H1 (cell line): ENCODE data around the gene AMOTL2. TPM values are rescaled to one million over a fixed set of nuclear protein-coding genes. Genes with fewer than 3 reads are reported as not detected.

Source experiments
- CTCF ChIA-PET: fragments of 300-600 bp; sonication (Branson Sonifier 250); formaldehyde crosslinking; loops from one replicate; lab custom pipeline; 2021; ENCODE audit not compliant: partially characterized antibody; lab: Charles Lee
- POLR2A ChIA-PET: fragments of 300-600 bp; sonication (Branson Sonifier 250); formaldehyde crosslinking; loops from one replicate; lab custom pipeline; 2021; ENCODE audit warnings: inconsistent platforms; ENCODE audit not compliant: partially characterized antibody; lab: Charles Lee
- DNase-seq, 2 experiments: peaks; one replicate each; pipeline versions ENCODE4 v3.0.0 to v3.0.0-alpha.2; 2010 to 2022; ENCODE audit warnings: low spot score in 2 of 2, low read depth in 1 of 2, mixed read lengths in 1 of 2
- FAIRE-seq: peaks from 2 replicates; lab custom pipeline; 2011; peaks lifted over from hg19 to GRCh38; lab: Jason Lieb, UNC
- H2AFZ ChIP-seq: 2 replicates; pipeline ENCODE4 v1.8.1; 2012; ENCODE audit warnings: low read length, inconsistent platforms
- H2AK5ac ChIP-seq: 2 replicates; pipeline ENCODE4 v1.6.1; 2013; ENCODE audit warnings: low read depth, low read length
- H2BK120ac ChIP-seq: replicated peaks from 2 replicates; pipeline ENCODE3; 2013; ENCODE audit warnings: low read depth, low read length, inconsistent platforms
- H2BK12ac ChIP-seq: 2 replicates; pipeline ENCODE4 v1.6.1; 2013; ENCODE audit warnings: low read depth, low read length
- H2BK15ac ChIP-seq: 2 replicates; pipeline ENCODE4 v1.6.1; 2013; ENCODE audit warnings: low read length
- H2BK20ac ChIP-seq: 2 replicates; pipeline ENCODE4 v1.6.1; 2013; ENCODE audit warnings: low read length
- H2BK5ac ChIP-seq: 2 replicates; pipeline ENCODE4 v1.6.1; 2013; ENCODE audit warnings: low read depth, low read length
- H3K14ac ChIP-seq: 2 replicates; pipeline ENCODE4 v1.6.1; 2013; ENCODE audit warnings: inconsistent platforms; ENCODE audit not compliant: insufficient read length
- H3K18ac ChIP-seq: 2 replicates; pipeline ENCODE4 v1.6.1; 2013; ENCODE audit warnings: low read length; ENCODE audit errors: extremely low read depth
- H3K23ac ChIP-seq: 2 replicates; pipeline ENCODE4 v1.6.1; 2013; ENCODE audit warnings: inconsistent platforms; ENCODE audit not compliant: insufficient read length
- H3K23me2 ChIP-seq: 2 replicates; pipeline ENCODE4 v1.6.1; 2013; ENCODE audit warnings: low read depth, low read length
- H3K27ac ChIP-seq: 2 replicates; pipeline ENCODE4 v1.6.1; 2011; ENCODE audit warnings: low read depth, low read length, inconsistent platforms
- H3K27me3 ChIP-seq, 4 experiments: replicated peaks in 1 of 4; 1 replicate in 1 of 4; 2 replicates in 3 of 4; pipeline versions ENCODE4 v1.6.1 to v1.8.1; 2011 to 2013; ENCODE audit warnings: low read length in 3 of 4, mild to moderate bottlenecking in 3 of 4, inconsistent platforms in 2 of 4, mixed read lengths in 2 of 4, moderate library complexity in 1 of 4; ENCODE audit not compliant: control insufficient read depth in 3 of 4, insufficient read depth in 3 of 4; ENCODE audit errors: extremely low read depth in 1 of 4
- H3K36me3 ChIP-seq, 4 experiments: 2 replicates each; pipeline versions ENCODE4 v1.6.1 to v1.8.1; 2011 to 2013; ENCODE audit warnings: mild to moderate bottlenecking in 4 of 4, low read length in 3 of 4, moderate library complexity in 2 of 4, control low read depth in 1 of 4, inconsistent platforms in 1 of 4; ENCODE audit not compliant: insufficient read depth in 4 of 4, control insufficient read depth in 2 of 4
- H3K4ac ChIP-seq: replicated peaks from 2 replicates; pipeline ENCODE3; 2013; ENCODE audit warnings: low read length, low read depth, mixed read lengths, inconsistent platforms; ENCODE audit not compliant: insufficient read length
- H3K4me1 ChIP-seq, 4 experiments: replicated peaks in 1 of 4; 1 replicate in 1 of 4; 2 replicates in 3 of 4; pipeline versions ENCODE4 v1.6.1 to v1.8.1; 2011 to 2013; ENCODE audit warnings: low read length in 3 of 4, inconsistent platforms in 2 of 4, mixed read lengths in 1 of 4; ENCODE audit not compliant: insufficient read depth in 4 of 4, control insufficient read depth in 3 of 4
- H3K4me2 ChIP-seq, 2 experiments: 2 replicates each; pipeline versions ENCODE4 v1.6.1 to v1.8.1; 2011 to 2013; ENCODE audit warnings: low read depth in 2 of 2, low read length in 2 of 2, control low read depth in 1 of 2, inconsistent platforms in 1 of 2, mild to moderate bottlenecking in 1 of 2; ENCODE audit not compliant: insufficient read depth in 1 of 2
- H3K4me3 ChIP-seq, 4 experiments: fragments of 200-600, 300-600 bp in 1 of 4; sonication (generic), shearing (Covaris generic), sonication (Bioruptor Twin) in 1 of 4; 2 replicates each; pipeline versions ENCODE4 v1.5.1 to v1.8.1; 2011 to 2016; ENCODE audit warnings: low read length in 4 of 4, low read depth in 3 of 4, control low read depth in 2 of 4, inconsistent platforms in 2 of 4, mild to moderate bottlenecking in 2 of 4, mixed read lengths in 1 of 4, moderate library complexity in 1 of 4; ENCODE audit not compliant: insufficient read depth in 2 of 4; ENCODE audit errors: extremely low read depth in 1 of 4
- H3K56ac ChIP-seq: replicated peaks from 2 replicates; pipeline ENCODE3; 2013; ENCODE audit warnings: low read depth, mild to moderate bottlenecking, mixed read lengths, low read length, inconsistent platforms; ENCODE audit not compliant: insufficient read length
- H3K79me1 ChIP-seq: 2 replicates; pipeline ENCODE4 v1.6.1; 2013; ENCODE audit warnings: low read depth, low read length, control low read depth
- H3K79me2 ChIP-seq, 2 experiments: 2 replicates each; pipeline versions ENCODE4 v1.6.1 to v1.8.1; 2012 to 2013; ENCODE audit warnings: low read length in 2 of 2, mild to moderate bottlenecking in 2 of 2, inconsistent platforms in 1 of 2; ENCODE audit not compliant: insufficient read depth in 2 of 2, control insufficient read depth in 1 of 2
- H3K9ac ChIP-seq, 4 experiments: replicated peaks in 1 of 4; 1 replicate in 1 of 4; 2 replicates in 3 of 4; pipeline versions ENCODE4 v1.6.1 to v1.8.1; 2011 to 2013; ENCODE audit warnings: low read depth in 3 of 4, low read length in 3 of 4, control low read depth in 2 of 4, mild to moderate bottlenecking in 2 of 4, moderate library complexity in 2 of 4, inconsistent platforms in 1 of 4; ENCODE audit errors: extremely low read depth in 1 of 4
- H3K9me3 ChIP-seq, 2 experiments: 2 replicates each; pipeline versions ENCODE4 v1.6.1 to v1.8.1; 2012 to 2013; ENCODE audit warnings: mild to moderate bottlenecking in 2 of 2, moderate library complexity in 2 of 2, control low read depth in 1 of 2, inconsistent platforms in 1 of 2, low read depth in 1 of 2, low read length in 1 of 2, mixed read lengths in 1 of 2; ENCODE audit not compliant: insufficient read depth in 2 of 2
- H4K20me1 ChIP-seq, 2 experiments: replicated peaks in 1 of 2; 2 replicates each; pipeline versions ENCODE3 to v1.8.1; 2011 to 2013; ENCODE audit warnings: inconsistent platforms in 2 of 2, low read length in 2 of 2, mild to moderate bottlenecking in 1 of 2; ENCODE audit not compliant: insufficient read depth in 2 of 2, control insufficient read depth in 1 of 2
- H4K5ac ChIP-seq: 2 replicates; pipeline ENCODE4 v1.6.1; 2013; ENCODE audit warnings: low read length, low read depth, mixed read lengths, inconsistent platforms; ENCODE audit not compliant: insufficient read length
- H4K8ac ChIP-seq: 2 replicates; pipeline ENCODE4 v1.8.0; 2013; ENCODE audit warnings: mild to moderate bottlenecking, moderate library complexity, low read length, inconsistent platforms; ENCODE audit not compliant: insufficient read depth; ENCODE audit errors: extremely low read depth
- H4K91ac ChIP-seq: replicated peaks from 2 replicates; pipeline ENCODE3; 2013; ENCODE audit warnings: low read length, mixed read lengths, inconsistent platforms; ENCODE audit not compliant: insufficient read length
- KDM1A ChIP-seq: fragments of 200-600, 300-600 bp; sonication (generic); IDR thresholded peaks from 2 replicates; pipeline ENCODE4 v1.7.1; 2016; ENCODE audit warnings: mild to moderate bottlenecking, low read length, borderline replicate concordance
- POLR2AphosphoS5 ChIP-seq: IDR thresholded peaks from 2 replicates; pipeline ENCODE4 v1.6.1; 2011; ENCODE audit warnings: low read depth, low read length
- SIX5 ChIP-seq: IDR thresholded peaks from 2 replicates; pipeline ENCODE4 v1.6.1; 2011; ENCODE audit warnings: mild to moderate bottlenecking, low read depth, low read length
- WGBS, 2 experiments: shearing (Covaris generic) in 1 of 2; methylation state at CpG; one replicate each; pipeline versions ENCODE4 v1.1.6 to v1.1.7; 2013 to 2015; ENCODE audit warnings: low lambda C conversion rate in 2 of 2, mixed read lengths in 2 of 2, inconsistent platforms in 1 of 2, low coverage in 1 of 2, missing lambda C conversion rate in 1 of 2; ENCODE audit not compliant: insufficient replicate concordance in 2 of 2, insufficient coverage in 1 of 2, insufficient read length in 1 of 2; ENCODE audit errors: extremely low coverage in 1 of 2, missing lambda C conversion rate in 1 of 2; 5-methylcytosine and 5-hydroxymethylcytosine counted together
- polyA plus RNA-seq, 7 experiments: library from polyadenylated mRNA; depleted of rRNA in 3 of 7; stranded (reverse) in 5 of 7; unstranded in 2 of 7; fragments of >200 nt in 5 of 7; fragments of 200-250 nt in 2 of 7; gene quantifications; 1 replicate in 5 of 7; 2 replicates in 1 of 7; 4 replicates in 1 of 7; pipeline versions ENCODE4 v1.2.1 to v1.2.3, GENCODE V29; 2011 to 2013; ENCODE audit warnings: missing spikeins in 2 of 7, mixed read lengths in 2 of 7
- total RNA-seq: library from RNA; stranded (reverse); fragmentation: NEBNext Ultra II Directional; extraction: Animal tissue kit (Norgen Biotek cat#: 25700); gene quantifications from 2 replicates; pipeline ENCODE4 v1.2.1, GENCODE V29; 2021

Gene AMOTL2
- total and polyA plus RNA-seq, 2 of the 8 experiments (the other 6 are each of a cell fraction or from before 2014, with no cell fraction given) = 19.0 to 63.7 TPM

DNA sequence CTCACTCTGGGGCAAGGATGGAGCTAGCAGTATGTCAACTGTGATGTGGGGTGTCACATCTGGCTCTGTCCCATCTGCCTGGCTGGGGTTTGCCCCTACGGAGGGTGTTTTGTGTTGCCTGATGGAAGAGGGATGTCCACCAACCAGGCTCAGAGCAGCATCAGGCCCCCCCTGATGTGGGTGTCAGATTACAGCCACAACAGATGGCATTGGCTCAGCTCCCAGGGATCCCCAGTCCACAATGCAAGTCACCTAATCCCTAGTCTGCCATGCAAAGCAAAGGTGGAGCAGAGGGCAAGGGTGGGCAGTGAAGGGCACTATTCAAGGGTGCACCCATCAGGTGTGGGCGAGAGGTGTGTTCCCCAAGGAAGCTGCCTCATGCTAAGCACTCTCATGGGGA is 48.9 kb upstream of the AMOTL2 start:
- Histone ChIP-seq H3K4me3 (no peak overlapping the region), H2BK20ac (no peak overlapping the region), H3K4ac (no peak overlapping the region), H3K9me3 (no peaks in the 10 kb centered on the region), H3K56ac (no peak overlapping the region), H3K9ac (no peak overlapping the region; a peak in 1 of 7 replicates), H3K79me1 (no peaks in the 10 kb centered on the region), H3K27ac (no peak overlapping the region), H3K23me2 (no peaks in the 10 kb centered on the region), H3K18ac (no peak overlapping the region), H3K14ac (no peak overlapping the region), H2BK5ac (no peak overlapping the region), H4K20me1 (no peaks in the 10 kb centered on the region), H3K36me3 (no peaks in the 10 kb centered on the region), H4K5ac (no peak overlapping the region), H2BK12ac (no peak overlapping the region), H4K91ac (no peak overlapping the region), H2AFZ (no peak overlapping the region), H2BK120ac (no peak overlapping the region), H3K27me3 (no peaks in the 10 kb centered on the region), H3K4me2 (no peak overlapping the region), H3K79me2 (no peaks in the 10 kb centered on the region), H3K4me1 (peaks cover 0 to 7% (median 5%) of the 10 kb centered on the region in 4 experiments; a peak in 4 of 7 replicates), H4K8ac (no peak overlapping the region), H2AK5ac (no peak overlapping the region), H3K23ac (no peak overlapping the region), H2BK15ac (no peak overlapping the region)
- CTCF ChIA-PET = interaction anchor here (0.7 to 2.7 kb wide), 8 partner anchors 11 to 43 kb away, joined by 3 to 12 read pairs (median 4); no protein-coding TSS in a partner anchor
- 59% methylated on average over 2 of the region's 2 CpGs; no CpG with 5 or more reads in 1 of the 2 experiments for WGBS, 2 experiments
- DNase-seq = no peak
- POLR2A ChIA-PET = interaction anchor here (0.6 to 1.6 kb wide), 6 partner anchors 16 to 264 kb away, joined by 3 to 5 read pairs (median 3); partner anchors contain the start of gene AMOTL2
- FAIRE-seq = no peak
- TF ChIP-seq KDM1A = no peak
- TF ChIP-seq POLR2AphosphoS5 = no peak
- peak; percentile 19; the same call in 1 of the 2 replicates for TF ChIP-seq SIX5
- TF ChIP-seq, all 59 proteins: peak for 1
